HCT116 (cell line): Measurements from ENCODE around the gene RANBP17. TPM values are rescaled to one million over a fixed set of nuclear protein-coding genes. Genes with fewer than 3 reads are reported as not detected.
A peak's percentile ranks its signal among the peaks of the same experiment; 100 is the strongest.

Experiments
- ATAC-seq: fragments of 200-7000 bp; cut with Tn5 transposase; 2 replicates; pipeline ENCODE4 v1.9.1; 2020; ENCODE audit warnings: mild to moderate bottlenecking, moderate library complexity
- BruUV-seq: library from RNA; stranded (reverse); fragments of 400-500 nt; replicated peaks from 2 replicates; lab custom pipeline; 2021; lab: Mats Ljungman, UMichigan
- CTCF ChIA-PET: fragments of 300-600 bp; sonication (Branson Sonifier 250); formaldehyde crosslinking; loops from one replicate; lab custom pipeline; 2021; ENCODE audit warnings: antibody characterized with exemption; lab: Charles Lee
- POLR2A ChIA-PET: fragments of 300-600, 350-600 bp; sonication (Branson Sonifier 250); formaldehyde crosslinking; loops from one replicate; lab custom pipeline; 2021; ENCODE audit warnings: antibody characterized with exemption; lab: Charles Lee
- RAD21 ChIA-PET, 2 experiments: fragments of 300-600 bp; sonication (Branson Sonifier 250); formaldehyde crosslinking; loops; one replicate each; lab custom pipeline; 2023; ENCODE audit warnings: low total read pairs in 2 of 2; ENCODE audit not compliant: uncharacterized antibody in 2 of 2, unreplicated experiment in 2 of 2, low non-redundant PET in 1 of 2; lab: Charles Lee
- DNase-seq: peaks from one replicate; pipeline ENCODE4 v3.0.0-alpha.2; 2010; ENCODE audit warnings: low read depth, low spot score
- H2AFZ ChIP-seq: fragments of 200-600 bp; shearing (Covaris generic), sonication (generic); 2 replicates; pipeline ENCODE4 v1.6.1; 2017; ENCODE audit warnings: low read depth, mixed run types, mixed read lengths, antibody characterized with exemption, low read length; ENCODE audit not compliant: poor library complexity, severe bottlenecking
- H3K27ac ChIP-seq: 2 replicates; pipeline ENCODE4 v1.5.1; 2012; ENCODE audit warnings: low read depth, low read length
- H3K27me3 ChIP-seq: fragments of 200-600 bp; sonication (generic); 2 replicates; pipeline ENCODE4 v1.6.1; 2016; ENCODE audit warnings: mixed run types, low read length, mixed read lengths; ENCODE audit not compliant: insufficient read depth
- H3K36me3 ChIP-seq, 2 experiments: fragments of 200-500 bp in 1 of 2; fragments of 200-600 bp in 1 of 2; sonication (Bioruptor generic) in 1 of 2; sonication (generic) in 1 of 2; 2 replicates each; pipeline versions ENCODE4 v1.5.1 to v1.6.1; 2014 to 2016; ENCODE audit warnings: low read length in 2 of 2, inconsistent platforms in 1 of 2, mixed read lengths in 1 of 2, mixed run types in 1 of 2; ENCODE audit not compliant: insufficient read depth in 2 of 2, control insufficient read depth in 1 of 2
- H3K4me1 ChIP-seq, 2 experiments: fragments of 200-600 bp in 1 of 2; sonication (generic) in 1 of 2; 2 replicates each; pipeline versions ENCODE4 v1.5.1 to v1.6.1; 2012 to 2017; ENCODE audit warnings: low read length in 2 of 2, inconsistent platforms in 1 of 2, mild to moderate bottlenecking in 1 of 2, mixed read lengths in 1 of 2, mixed run types in 1 of 2, moderate library complexity in 1 of 2; ENCODE audit not compliant: insufficient read depth in 2 of 2, control insufficient read depth in 1 of 2
- H3K4me2 ChIP-seq: fragments of 200-600 bp; sonication (generic); 2 replicates; pipeline ENCODE4 v1.6.1; 2017; ENCODE audit warnings: mixed run types, low read length, mixed read lengths
- H3K4me3 ChIP-seq, 2 experiments: fragments of 200-600 bp in 1 of 2; sonication (generic) in 1 of 2; replicated peaks in 1 of 2; 2 replicates each; pipeline ENCODE4 v1.5.1; 2011 to 2016; ENCODE audit warnings: low read length in 2 of 2, control low read depth in 1 of 2, low read depth in 1 of 2, mild to moderate bottlenecking in 1 of 2, mixed read lengths in 1 of 2, mixed run types in 1 of 2
- H3K79me2 ChIP-seq: fragments of 200-600 bp; sonication (generic); 2 replicates; pipeline ENCODE4 v1.6.1; 2017; ENCODE audit warnings: mild to moderate bottlenecking, mixed run types, low read length, moderate library complexity, mixed read lengths; ENCODE audit not compliant: insufficient read depth
- H3K9ac ChIP-seq: fragments of 200-600 bp; sonication (generic); 2 replicates; pipeline ENCODE4 v1.6.1; 2016; ENCODE audit warnings: low read length, mixed read lengths
- H3K9me2 ChIP-seq: fragments of 200-600 bp; sonication (generic), shearing (Covaris generic); 2 replicates; pipeline ENCODE4 v1.6.1; 2017; ENCODE audit warnings: mixed run types, mild to moderate bottlenecking, moderate library complexity; ENCODE audit not compliant: insufficient read depth
- H3K9me3 ChIP-seq, 2 experiments: fragments of 200-500 bp in 1 of 2; fragments of 200-600 bp in 1 of 2; sonication (Bioruptor generic) in 1 of 2; sonication (generic) in 1 of 2; 2 replicates each; pipeline ENCODE4 v1.6.1; 2014 to 2017; ENCODE audit warnings: low read length in 2 of 2, mixed read lengths in 2 of 2, inconsistent platforms in 1 of 2, low read depth in 1 of 2, mild to moderate bottlenecking in 1 of 2, mixed run types in 1 of 2, moderate library complexity in 1 of 2; ENCODE audit not compliant: control insufficient read depth in 1 of 2, insufficient read depth in 1 of 2
- H4K20me1 ChIP-seq: fragments of 200-600 bp; sonication (generic), shearing (Covaris generic); 2 replicates; pipeline ENCODE4 v1.6.1; 2017; ENCODE audit warnings: mixed run types, mild to moderate bottlenecking, moderate library complexity; ENCODE audit not compliant: insufficient read depth
- CEBPB ChIP-seq: IDR thresholded peaks from 2 replicates; pipeline ENCODE4 v1.6.1; 2012; ENCODE audit warnings: low read depth
- EGR1 ChIP-seq: IDR thresholded peaks from 2 replicates; pipeline ENCODE4 v1.6.1; 2012; ENCODE audit warnings: low read depth
- ELF1 ChIP-seq: IDR thresholded peaks from 2 replicates; pipeline ENCODE4 v1.6.1; 2012; ENCODE audit warnings: low read depth, borderline replicate concordance
- EZH2 ChIP-seq: fragments of 200-600 bp; sonication (generic); IDR thresholded peaks from 2 replicates; pipeline ENCODE4 v1.6.1; 2017; ENCODE audit warnings: antibody characterized with exemption, mixed run types
- JUND ChIP-seq: IDR thresholded peaks from 2 replicates; pipeline ENCODE4 v1.6.1; 2012
- SP1 ChIP-seq: IDR thresholded peaks from 2 replicates; pipeline ENCODE4 v1.6.1; 2012; ENCODE audit warnings: low read depth
- TCF7L2 ChIP-seq: IDR thresholded peaks from 2 replicates; pipeline ENCODE4 v1.7.0; 2011; ENCODE audit warnings: borderline replicate concordance, inconsistent platforms; ENCODE audit not compliant: insufficient read depth, insufficient read length; ENCODE audit errors: extremely low read depth
- intact Hi-C: fragments of 100-400 bp; cut with micrococcal nuclease; formaldehyde crosslinking; loops from 2 replicates; pipeline ENCODE4 v1.10.0; 2022
- total RNA-seq: library from RNA; stranded (reverse); gene quantifications from one replicate; pipeline ENCODE4 v1.2.1, GENCODE V29; 2021; ENCODE audit not compliant: unreplicated experiment
- TF ChIP-seq, protein P1 (sequence below): IDR thresholded peaks from 2 replicates; pipeline ENCODE4 v1.6.1; 2011; ENCODE audit warnings: mild to moderate bottlenecking, low read length, moderate library complexity; ENCODE audit not compliant: insufficient replicate concordance; ENCODE audit errors: extremely low read depth
- TF ChIP-seq, protein P2 (sequence below): IDR thresholded peaks from 2 replicates; pipeline ENCODE4 v1.6.1; 2012
- TF ChIP-seq, protein P3 (sequence below): IDR thresholded peaks from 2 replicates; pipeline ENCODE4 v1.6.1; 2012

The RANBP17 gene
- total RNA-seq, 1 experiment from 2014 or later: 18.2 TPM

DNA sequence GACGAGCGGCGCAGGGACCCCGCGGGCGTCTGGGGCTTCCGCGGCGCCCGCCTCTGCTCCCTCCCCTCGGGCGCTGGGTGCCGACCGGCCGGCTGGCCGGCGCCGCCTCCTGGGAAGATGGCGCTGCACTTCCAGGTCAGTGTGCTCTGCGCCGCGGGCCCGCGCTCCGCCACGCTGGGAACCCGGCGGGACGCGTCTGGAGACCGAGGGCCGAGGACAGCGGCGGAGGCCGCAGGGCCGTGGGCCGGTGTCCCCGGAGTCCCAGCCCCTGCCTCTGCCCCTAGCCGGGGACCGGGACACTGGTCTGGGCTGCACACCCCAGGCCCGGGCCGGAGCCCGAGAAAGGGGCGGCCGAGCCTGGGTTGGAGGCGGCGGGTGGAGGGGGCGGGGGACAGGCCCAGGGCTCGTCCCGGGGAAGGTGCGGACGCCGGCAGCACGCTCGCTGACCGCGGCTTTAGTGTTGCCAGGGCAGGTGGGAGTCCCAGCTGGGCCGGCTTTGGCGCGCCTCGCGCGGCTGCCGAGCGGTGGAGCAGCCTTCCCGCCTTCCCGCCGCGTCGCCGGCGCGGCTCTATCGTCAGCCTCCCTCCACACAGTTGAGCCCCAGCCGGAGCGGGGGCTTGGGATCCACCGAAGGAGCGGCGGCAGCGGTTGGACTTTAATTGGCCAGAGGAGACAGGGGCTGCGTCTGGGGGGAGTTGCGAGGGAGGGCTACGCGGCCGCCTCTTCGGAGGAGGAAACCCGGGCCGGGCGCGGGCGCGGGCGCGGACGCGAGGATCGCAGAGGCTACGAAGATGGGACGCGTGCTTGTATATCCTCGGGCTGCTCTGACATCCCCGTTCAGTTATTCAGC lies at the start of gene RANBP17 (continued):
- TF ChIP-seq, protein P1, sequence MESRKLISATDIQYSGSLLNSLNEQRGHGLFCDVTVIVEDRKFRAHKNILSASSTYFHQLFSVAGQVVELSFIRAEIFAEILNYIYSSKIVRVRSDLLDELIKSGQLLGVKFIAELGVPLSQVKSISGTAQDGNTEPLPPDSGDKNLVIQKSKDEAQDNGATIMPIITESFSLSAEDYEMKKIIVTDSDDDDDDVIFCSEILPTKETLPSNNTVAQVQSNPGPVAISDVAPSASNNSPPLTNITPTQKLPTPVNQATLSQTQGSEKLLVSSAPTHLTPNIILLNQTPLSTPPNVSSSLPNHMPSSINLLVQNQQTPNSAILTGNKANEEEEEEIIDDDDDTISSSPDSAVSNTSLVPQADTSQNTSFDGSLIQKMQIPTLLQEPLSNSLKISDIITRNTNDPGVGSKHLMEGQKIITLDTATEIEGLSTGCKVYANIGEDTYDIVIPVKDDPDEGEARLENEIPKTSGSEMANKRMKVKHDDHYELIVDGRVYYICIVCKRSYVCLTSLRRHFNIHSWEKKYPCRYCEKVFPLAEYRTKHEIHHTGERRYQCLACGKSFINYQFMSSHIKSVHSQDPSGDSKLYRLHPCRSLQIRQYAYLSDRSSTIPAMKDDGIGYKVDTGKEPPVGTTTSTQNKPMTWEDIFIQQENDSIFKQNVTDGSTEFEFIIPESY: no peak
- peak; percentile 3; the same call in 1 of the 2 replicates for TF ChIP-seq SP1
- TF ChIP-seq, all 23 proteins: peak for 8

DNA sequence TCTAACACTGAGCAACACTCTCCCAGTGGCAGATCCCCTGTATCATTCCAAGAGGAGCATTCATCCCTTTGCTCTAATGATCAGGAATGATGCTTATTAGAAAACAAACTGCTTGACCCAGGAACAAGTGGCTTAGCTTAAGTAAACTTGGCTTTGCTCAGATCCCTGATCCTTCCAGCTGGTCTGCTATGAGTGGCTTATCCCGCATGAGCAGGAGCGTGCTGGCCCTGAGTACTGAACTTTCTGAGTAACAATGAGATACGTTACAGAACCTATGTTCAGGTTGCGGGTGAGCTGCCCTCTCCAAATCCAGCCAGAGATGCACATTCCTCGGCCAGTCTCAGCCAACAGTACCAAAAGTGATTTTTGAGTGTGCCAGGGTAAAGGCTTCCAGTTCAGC lies 48.6 kb upstream of the RANBP17 start:
- RAD21 ChIA-PET: no interaction called here
- Histone ChIP-seq H3K27me3 (no peaks in the 10 kb centered on the region), H3K4me3 (no peak overlapping the region)
- TF ChIP-seq, protein P2, sequence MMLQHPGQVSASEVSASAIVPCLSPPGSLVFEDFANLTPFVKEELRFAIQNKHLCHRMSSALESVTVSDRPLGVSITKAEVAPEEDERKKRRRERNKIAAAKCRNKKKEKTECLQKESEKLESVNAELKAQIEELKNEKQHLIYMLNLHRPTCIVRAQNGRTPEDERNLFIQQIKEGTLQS: no peak
- TF ChIP-seq ELF1: no peak
- no peak for TF ChIP-seq TCF7L2
- no peak for TF ChIP-seq EGR1
- no peak for TF ChIP-seq JUND
- no peak for TF ChIP-seq EZH2
- no peak for TF ChIP-seq CEBPB
- TF ChIP-seq, protein P3, sequence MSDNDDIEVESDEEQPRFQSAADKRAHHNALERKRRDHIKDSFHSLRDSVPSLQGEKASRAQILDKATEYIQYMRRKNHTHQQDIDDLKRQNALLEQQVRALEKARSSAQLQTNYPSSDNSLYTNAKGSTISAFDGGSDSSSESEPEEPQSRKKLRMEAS: no peak
- TF ChIP-seq, all 23 proteins: peak for 0
- no peak for ATAC-seq
- no peak overlapping the region for H2AFZ ChIP-seq
- no peaks in the 10 kb centered on the region for H3K36me3 ChIP-seq
- no TSS peak for BruUV-seq
- H4K20me1 ChIP-seq: no peaks in the 10 kb centered on the region
- no peaks in the 10 kb centered on the region for H3K4me1 ChIP-seq
- DNase-seq: no peak
- CTCF ChIA-PET: no interaction called here
- intact Hi-C loops: loop anchor here (10.0 kb wide), 1 partner anchor 362 kb away; no protein-coding TSS in a partner anchor
- H3K9me3 ChIP-seq: no peaks in the 10 kb centered on the region
- H3K4me2 ChIP-seq: no peak overlapping the region
- H3K27ac ChIP-seq: no peak overlapping the region
- no peaks in the 10 kb centered on the region for H3K79me2 ChIP-seq
- POLR2A ChIA-PET: no interaction called here
- no peak overlapping the region for H3K9ac ChIP-seq
- no peaks in the 10 kb centered on the region for H3K9me2 ChIP-seq
